ENCODE data around the gene GDPD5.

GRCh38 chr11:75429641-75429901 lies 96.2 kb downstream of the GDPD5 start:
- TF ChIP-seq CTCF (IDR thresholded peaks at IDR 0.05) (no peak), POLR2AphosphoS5 (IDR thresholded peaks at IDR 0.05; ENCODE audit: insufficient read depth in 1 of 2, low read depth in 1 of 2) (no peak), POLR2A (IDR thresholded peaks at IDR 0.05) (no peak)

Measured in vagina (tissue), 2 donors.